22Rv1 (cell line): ENCODE data around the gene UBA52.

Source experiments
- H3K27ac ChIP-seq: fragments of 450-650 bp; 2 replicates; pipeline ENCODE4 v1.5.1; 2017
- ZFX ChIP-seq: fragments of 450-650 bp; IDR thresholded peaks from 2 replicates; pipeline ENCODE4 v1.6.1; 2017; ENCODE audit warnings: antibody characterized with exemption, borderline replicate concordance
- TF ChIP-seq, protein P1 (sequence below): fragments of 450-650 bp; IDR thresholded peaks from 2 replicates; pipeline ENCODE4 v1.5.1; 2017; ENCODE audit warnings: mild to moderate bottlenecking

UBA52 gene

GRCh38 chr19:18618236-18618635, 46.6 kb downstream of the UBA52 start:
- H3K27ac ChIP-seq: no peak overlapping the region
- TF ChIP-seq, protein P1, sequence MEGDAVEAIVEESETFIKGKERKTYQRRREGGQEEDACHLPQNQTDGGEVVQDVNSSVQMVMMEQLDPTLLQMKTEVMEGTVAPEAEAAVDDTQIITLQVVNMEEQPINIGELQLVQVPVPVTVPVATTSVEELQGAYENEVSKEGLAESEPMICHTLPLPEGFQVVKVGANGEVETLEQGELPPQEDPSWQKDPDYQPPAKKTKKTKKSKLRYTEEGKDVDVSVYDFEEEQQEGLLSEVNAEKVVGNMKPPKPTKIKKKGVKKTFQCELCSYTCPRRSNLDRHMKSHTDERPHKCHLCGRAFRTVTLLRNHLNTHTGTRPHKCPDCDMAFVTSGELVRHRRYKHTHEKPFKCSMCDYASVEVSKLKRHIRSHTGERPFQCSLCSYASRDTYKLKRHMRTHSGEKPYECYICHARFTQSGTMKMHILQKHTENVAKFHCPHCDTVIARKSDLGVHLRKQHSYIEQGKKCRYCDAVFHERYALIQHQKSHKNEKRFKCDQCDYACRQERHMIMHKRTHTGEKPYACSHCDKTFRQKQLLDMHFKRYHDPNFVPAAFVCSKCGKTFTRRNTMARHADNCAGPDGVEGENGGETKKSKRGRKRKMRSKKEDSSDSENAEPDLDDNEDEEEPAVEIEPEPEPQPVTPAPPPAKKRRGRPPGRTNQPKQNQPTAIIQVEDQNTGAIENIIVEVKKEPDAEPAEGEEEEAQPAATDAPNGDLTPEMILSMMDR: no peak
- no peak for TF ChIP-seq ZFX

DNA sequence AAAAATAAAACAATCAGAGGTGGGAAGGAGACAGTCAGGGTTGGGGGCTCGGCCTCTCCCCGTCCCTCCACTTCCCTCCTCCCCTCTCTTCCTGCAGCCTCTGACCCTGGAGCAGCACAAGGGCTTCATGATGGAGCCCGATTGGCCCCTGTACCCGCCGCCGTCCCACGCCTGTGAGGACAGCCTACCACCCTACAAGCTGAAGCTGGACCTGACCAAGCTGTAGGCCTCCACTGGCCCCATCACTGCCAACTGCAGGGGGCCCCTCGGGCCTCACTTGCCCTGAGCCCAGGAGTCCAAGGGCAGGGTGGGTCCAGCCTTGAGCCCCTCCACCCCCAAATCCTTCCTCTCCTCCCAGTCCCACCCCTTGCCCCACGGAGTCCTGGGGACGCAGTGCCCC, 48.7 kb downstream of the UBA52 start:
- H3K27ac ChIP-seq: no peak overlapping the region
- TF ChIP-seq, protein P1: no peak
- TF ChIP-seq ZFX: no peak

GRCh38 chr19:18620902-18621301, 49.2 kb downstream of the UBA52 start:
- no peak overlapping the region for H3K27ac ChIP-seq
- no peak for TF ChIP-seq ZFX
- TF ChIP-seq, protein P1: no peak

- H3K27ac ChIP-seq: no peak overlapping the region
- TF ChIP-seq, protein P1: no peak
- TF ChIP-seq ZFX: no peak
These were observed 55.2 kb downstream of the UBA52 start for GRCh38 chr19:18626906-18627305.
